T-helper 2 cell (primary cell): ENCODE measurements around the gene ATPAF1.

Experiments used
- DNase-seq, 5 experiments: peaks; one replicate each; pipeline versions ENCODE4 v3.0.0 to v3.0.0-alpha.2; 2012 to 2022

ATPAF1 gene

DNA sequence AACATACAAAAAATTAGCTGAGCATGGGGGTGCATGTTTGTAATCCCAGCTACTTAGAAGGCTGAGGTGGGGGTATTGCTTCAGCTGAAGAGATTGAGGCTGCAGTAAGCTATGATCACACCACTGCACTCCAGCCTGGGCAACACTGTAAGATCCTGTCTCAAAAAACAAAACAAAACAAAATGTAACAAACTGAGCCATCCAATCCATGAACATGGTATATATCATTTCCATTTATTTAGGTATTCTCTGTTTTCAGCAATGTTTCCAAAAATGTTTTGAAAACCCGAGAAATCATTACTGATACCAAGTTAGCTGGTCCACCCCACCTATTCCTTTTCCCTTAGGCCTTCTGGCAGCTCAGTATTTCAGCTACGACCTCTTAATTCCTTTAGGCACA lies 18.4 kb downstream of the ATPAF1 start:
- no peak for DNase-seq

DNA sequence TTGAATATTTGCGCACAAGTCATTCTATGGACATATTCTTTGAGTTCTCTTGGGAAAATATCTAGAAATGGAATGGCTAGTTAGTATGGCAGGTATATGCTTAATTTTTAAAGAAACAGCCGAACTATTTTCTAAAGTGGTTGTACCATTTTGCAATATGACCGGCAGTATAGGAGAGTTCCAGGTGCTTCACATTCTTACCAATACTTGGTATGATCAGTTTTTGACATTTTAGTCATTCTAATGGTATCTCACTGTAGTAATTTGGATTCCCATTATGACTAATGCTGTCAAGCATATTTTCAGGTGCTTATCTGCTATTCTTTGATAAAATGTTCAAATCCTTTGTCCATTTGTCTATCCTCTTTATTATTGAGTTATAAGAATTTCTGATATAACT lies 20.6 kb downstream of the ATPAF1 start:
- no peak for DNase-seq

DNA sequence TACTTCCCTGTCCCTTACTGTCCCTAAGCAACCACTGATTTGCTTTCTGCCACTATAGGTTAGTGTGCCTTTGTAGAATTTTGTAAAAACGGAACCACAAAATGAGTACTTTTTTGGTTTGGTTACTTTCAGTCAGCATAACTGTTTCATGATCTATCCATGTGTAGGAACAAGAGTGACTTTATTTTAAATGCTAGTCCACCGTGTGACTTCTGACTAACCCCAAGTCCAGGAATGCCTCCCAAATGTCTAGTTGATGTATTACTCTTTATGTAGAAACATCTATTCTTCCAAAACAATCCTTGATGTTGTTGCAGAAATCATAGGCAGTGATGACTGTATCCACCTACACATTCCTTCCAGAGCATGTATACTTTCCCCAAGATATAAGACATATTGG lies 21.3 kb downstream of the ATPAF1 start:
- no peak for DNase-seq

DNA sequence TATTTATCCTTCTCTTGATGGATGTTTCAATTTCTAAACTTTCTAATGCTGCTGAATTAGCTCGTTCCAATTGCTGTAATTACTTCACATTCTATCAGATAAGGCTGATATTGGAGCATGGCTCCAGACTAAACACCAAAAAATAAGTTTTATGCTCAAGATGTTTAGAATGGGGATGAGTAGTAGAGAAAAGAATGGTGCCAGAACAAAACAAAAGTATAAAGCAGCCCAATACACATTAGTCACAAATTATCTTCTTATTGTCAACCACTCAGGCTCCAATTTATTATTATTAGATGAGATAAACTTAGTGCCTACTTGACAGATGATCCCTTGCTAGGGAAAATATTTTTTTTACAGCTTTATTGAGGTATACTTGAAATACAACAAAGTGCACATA lies 21.8 kb downstream of the ATPAF1 start:
- DNase-seq = no peak

DNA sequence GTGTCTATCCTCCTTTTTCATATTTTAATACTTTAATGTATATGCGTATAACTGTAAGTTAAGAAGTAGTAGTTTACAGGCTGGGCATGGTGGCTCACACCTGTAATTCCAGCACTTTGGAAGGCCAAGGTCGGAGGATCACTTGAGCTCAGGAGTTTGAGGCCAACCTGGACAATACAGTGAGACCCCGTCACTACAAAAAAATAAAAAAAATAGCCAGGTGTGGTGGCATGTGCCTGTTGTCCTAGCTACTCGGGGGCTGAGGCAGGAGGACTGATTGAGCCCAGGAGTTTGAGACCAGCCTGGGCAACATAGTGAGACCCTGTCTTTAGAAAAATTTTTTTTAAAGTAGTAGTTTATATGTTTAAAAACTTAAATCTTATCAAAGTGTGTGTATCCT lies 22.3 kb downstream of the ATPAF1 start:
- DNase-seq = no peak

DNA sequence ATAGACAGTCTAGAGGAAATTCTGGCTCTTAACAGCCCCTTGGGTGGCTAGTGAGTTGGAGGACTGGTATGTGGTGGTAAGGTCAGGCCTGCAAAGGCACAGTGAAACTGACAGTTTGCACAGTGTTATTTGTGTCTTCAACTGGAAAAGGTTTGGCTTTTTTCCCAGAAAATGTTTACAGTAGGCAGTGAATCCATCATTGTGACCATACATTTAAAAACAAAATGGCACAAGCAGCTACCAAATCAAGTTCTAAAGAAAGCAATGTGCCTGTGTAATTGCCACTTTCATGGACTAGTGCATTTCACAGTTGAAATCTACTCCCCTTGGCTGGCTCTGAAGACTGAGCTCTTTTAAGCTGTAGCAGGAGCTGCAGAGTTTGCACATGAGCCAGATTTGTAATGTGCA lies 24.8 kb downstream of the ATPAF1 start:
- no peak for DNase-seq

DNA sequence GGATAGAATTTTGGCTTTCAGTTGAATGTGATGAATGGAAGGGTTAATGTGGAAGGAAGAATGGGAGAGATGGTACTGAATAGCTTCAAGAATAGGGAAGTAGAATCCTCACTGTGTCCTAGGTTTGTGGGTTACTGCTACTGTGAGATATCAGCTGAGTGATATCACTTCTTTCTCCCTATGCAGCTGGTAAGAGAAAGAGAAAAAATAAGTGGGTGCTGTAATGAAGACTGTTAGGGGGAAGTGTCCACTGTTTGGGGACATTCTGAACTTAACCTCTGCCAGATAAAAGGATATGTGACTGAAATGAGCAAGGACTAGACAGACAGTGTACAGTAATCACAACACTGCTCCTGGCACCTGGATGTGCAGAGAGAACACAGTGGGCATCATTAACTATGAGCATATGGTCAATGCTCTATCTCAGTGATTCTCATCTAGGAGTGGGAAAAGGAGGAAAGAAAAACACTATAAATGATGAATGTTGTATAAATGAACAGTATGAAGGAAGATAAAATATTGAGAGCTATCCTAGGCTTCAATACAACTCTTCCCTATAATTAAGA lies 26.0 kb downstream of the ATPAF1 start:
- DNase-seq = no peak

DNA sequence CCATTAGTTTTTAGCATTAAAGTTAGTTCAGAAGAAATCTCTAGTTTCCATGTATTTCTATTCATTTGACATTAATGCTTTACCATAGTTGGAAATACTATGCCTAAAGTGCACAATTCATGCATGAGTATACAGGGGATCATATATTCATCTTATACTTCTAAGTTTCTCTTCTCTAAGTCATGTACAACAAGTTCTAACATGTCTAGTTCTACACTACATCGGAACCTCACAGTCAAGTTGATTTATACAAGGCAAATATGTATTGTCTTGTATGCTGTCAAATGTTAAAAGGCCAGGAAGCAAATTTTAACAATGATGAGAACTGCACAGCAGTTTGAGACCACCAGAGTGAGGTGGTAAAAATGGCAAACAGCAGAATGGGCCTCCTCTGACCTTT lies 28.6 kb downstream of the ATPAF1 start:
- DNase-seq = no peak

DNA sequence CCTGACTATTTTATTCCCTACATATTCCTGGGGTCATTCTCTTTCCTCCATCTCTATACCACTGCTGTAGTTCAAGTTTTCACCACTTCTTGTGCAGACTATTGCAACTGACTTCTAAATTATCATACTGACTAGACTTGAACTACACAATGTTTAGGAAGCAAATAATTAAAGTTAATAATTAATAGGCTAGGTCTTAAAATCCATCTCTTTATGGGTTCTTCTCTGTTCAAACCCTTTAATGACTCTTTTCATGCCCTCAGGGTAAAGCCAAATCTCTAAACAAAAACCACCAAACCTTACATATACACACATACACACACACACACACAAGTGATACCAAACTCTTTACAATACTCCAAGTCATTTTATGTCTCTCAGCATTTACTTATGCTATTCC lies 29.2 kb downstream of the ATPAF1 start:
- DNase-seq = no peak

DNA sequence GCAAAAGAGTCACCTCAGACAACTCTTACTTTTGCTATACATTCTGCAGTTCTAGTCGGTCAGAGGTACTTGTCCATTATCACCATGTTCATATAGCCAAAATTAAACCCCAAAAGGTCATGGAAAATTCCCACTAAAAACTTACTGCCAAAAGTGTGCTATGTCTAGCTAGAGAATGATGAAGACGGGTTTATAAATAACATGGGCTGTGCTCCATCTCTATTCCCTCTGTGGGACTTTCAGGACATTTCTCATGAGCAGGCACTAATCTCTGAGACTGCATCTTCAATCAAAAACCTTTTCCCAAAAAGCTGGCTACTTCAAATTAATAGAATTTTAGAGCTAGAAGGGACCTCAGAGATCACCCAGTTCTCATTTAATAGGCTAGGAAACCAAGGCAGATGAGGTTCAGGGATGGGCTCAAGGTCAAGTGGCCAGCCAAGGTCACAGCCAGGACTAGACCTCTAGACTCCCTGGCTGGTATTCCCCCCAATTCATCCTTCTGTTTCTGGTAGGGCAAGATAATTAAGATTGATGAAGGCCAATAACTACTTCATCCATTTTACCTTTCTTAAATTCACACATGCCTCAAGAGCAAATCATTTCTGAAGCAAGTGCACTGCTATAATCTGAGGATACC lies 30.6 kb downstream of the ATPAF1 start:
- no peak for DNase-seq

DNA sequence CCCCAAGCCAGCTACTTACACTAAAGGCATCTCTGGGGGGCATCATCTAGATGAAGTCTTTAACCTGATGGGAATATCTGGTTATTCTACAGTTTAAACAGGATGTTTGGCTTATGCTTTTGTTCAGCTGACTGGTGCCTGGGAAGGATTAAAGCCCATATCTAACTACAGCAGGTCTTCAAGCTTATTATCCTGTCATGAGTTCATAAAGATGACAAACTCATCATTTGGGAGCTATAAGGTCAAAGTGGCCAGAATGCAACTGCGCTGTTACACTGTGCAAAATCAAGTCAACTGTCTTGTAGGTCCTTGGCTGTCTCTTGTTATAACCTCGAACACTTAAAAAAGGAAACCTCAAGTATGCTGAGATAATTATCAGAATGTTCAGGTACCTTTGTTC lies 33.0 kb downstream of the ATPAF1 start:
- no peak for DNase-seq

DNA sequence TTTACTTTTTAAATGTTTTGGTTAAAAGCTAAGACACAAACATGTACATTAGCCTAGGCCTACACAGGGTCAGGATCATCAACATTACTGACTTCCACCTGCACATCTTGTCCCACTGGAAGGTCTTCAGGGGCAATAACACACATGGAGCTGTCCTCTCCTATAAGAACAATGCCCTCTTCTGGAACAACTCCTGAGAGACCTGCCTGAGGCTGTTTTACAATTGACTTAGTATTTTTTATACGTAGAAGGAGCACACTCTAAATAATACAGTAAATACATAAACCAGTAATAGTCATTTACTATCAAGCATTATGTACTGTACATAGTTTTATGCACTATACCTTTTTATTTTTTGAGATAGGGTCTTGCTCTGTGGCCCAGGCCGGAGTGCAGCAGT lies 37.4 kb downstream of the ATPAF1 start:
- no peak for DNase-seq

DNA sequence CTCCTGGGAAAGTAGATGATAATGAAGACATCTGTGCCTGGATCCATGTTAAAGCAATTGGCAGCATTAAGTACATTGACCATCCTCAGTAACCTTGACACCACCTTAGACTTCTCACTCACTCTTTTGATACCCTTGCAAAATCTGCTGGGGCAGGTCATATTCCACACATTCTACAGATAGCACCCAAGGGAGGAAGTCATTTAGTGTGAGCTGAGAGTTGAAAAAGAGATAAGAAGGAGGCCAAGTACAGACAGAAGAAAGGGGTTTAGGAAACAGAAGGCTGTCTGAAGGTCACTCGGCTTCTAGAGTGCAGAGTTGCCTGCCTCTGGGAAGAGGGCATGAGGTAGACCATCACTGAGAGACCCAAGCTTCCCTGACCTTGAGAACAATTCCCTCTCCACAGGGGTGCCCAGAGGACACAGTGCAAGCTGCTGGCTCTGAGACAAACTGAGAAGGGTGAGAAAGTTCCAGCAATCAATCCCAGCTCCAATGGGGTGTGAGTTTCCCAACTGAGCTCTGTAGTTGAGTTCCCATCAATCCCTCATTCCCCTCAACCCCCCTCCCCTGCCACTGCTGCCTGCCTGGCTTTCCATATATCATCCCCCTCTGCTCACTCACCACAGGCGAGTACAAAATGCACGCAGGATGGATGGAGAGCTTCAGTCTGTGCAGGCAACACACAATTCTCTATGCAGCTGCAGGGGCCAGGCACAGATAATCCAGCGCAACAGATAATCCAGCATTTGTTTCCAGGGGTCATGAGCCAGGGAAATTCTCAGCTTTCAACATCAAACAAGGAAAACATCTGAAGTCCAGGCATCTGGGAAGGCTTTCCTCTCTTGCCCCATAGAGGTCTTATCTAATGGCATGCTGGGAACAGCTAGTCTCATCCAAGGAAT lies 44.2 kb downstream of the ATPAF1 start:
- DNase-seq = peak in 1 of 5 experiments; percentile 23

DNA sequence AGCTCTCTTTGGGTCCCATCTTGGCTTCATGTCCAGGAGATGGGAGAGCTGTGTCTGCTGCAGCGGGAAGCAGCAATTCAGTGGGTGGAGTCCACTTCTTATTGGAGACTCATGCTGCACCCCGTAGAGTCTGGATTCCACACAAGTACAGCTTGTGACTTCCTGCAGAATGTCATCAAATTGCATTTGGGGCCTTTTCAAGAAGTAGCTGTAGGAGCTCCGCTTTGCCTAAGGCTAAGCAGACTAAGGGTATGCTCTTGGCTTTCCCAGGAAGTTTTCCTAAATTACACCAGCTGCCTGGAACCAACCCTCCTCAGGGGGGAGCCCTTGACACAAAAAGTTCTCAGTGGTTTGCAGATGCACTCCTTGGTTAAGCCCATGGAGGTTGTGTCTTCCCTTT lies 45.8 kb downstream of the ATPAF1 start:
- DNase-seq = no peak

DNA sequence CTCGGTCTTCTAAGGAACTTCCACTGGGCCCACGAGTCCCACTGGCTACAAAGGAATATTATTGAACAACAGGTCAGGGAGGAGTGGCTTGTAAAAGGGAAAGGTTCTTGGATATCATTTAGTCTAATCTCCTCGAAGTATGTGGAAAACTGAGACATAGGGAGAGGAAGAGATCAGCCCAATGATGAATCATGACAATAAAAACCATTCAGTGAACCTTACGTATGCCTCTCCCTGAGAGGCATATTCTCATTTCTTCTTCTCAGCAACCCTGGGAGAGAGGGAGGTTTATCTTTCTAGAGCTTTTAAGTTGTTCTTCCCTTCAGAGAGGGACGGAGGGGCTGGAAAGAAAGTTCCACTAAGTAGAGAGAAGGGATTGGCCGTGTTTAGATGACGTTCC lies 46.2 kb downstream of the ATPAF1 start:
- DNase-seq = no peak

DNA sequence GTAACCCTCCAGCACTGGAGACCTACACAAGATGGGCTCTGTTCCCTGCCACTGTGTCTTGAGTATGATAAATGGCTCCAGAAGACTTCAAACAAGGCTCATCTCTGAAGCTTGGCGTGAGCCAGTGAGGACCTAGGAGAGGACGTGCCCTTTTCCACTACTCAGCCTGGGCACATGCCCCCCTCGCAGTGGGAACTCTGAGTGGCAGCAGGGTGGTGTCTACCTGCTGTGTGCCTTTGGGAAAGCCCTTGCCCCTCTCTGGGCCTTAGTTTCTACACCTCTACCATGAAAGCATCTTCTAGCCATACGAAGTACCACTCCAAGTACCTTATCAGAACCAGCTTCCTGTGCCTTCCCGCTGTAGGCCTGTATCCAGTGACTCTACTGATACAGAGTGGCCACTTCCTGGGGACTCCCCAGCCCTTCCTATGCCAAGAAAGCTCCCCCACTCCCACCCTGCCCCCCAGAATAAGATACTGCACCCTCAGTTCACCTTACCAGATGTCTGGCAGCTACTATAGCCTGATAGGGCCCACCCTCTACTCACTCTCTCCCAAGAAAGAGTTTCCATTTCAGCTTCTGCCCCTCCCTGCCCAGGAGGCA lies 48.4 kb downstream of the ATPAF1 start:
- peak in 1 of 5 experiments; percentile 27 for DNase-seq

DNA sequence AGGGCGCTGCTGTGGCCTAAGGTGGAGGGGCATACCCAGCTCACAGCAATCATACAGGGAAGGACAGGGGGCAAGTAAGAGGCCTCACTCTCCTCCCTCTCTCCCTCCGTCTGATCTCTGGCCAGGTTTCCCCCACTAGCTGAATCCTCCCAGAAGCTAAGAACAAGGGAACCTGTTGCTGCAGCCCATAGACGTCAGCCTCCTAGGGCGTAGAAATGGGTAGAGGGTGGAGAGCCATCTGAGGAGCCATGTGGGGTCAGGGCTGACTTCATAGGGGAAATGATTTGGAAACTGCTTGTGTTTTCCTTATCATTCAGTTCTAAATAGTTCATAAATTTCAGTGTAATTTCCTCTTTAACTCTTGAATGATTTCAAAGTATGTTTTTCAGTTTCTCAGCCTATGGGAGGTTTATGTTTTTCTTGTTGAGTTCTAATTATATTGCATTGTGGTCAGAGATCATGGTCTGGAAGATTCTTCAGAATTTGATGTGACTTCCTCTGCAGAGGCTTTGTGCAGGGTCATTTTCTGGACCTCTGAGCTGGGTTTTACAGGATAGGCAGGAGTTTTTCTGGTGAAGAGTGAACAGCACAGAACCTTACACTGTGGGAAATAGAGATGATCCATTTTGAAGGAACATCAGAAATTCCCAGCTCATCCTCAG lies 49.3 kb downstream of the ATPAF1 start:
- peak in 1 of 5 experiments; percentile 78 for DNase-seq

DNA sequence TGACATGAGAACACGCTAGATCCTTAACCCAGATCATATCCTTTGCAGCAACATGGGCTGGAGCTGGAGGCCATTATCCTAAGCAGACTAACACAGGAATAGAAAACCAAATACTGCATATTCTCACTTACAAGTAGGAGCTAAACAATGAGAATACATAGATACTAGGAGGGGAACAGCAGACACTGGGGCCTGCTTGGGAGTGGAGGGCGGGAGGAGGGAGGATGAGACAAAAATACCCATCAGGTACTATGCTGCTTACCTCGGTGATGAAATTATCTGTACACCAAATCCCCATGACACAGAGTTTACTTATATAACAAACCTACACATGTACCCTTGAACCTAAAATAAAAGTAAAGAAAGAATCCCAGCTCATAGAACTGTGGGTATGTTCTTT lies 50.3 kb downstream of the ATPAF1 start:
- DNase-seq = no peak

DNA sequence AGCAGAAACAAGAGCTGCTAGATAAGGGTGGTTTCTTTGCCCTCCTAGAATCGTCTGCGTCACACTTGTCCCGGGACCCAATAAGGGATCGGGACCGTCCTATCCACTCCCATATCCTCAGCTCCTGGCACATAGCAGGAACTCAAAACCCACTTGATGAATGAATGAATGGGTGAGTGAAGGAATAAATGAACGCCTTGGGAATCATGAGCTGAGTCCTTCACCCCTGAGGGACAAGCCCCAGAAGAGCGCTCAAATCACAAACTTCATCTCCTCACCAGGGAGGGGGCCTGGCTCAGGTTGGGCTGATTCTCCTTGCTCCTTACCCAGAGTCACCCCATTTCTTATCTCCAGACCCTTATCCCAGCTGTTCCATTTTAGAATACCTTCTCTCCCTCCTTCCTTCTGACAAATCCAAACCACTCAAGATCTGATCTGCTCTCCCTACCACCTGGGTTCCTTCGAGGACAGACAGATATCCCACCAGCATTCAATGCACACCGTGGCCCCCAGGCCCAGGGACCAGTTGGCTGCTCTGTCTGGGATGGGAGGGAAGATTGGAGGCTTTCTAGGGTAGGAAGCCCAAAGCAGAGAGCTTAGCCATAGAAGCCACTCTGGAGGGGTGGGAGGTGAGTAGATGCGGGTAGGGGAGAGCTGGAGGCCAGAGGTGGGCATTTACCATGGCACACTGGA lies 50.9 kb downstream of the ATPAF1 start:
- no peak for DNase-seq

DNA sequence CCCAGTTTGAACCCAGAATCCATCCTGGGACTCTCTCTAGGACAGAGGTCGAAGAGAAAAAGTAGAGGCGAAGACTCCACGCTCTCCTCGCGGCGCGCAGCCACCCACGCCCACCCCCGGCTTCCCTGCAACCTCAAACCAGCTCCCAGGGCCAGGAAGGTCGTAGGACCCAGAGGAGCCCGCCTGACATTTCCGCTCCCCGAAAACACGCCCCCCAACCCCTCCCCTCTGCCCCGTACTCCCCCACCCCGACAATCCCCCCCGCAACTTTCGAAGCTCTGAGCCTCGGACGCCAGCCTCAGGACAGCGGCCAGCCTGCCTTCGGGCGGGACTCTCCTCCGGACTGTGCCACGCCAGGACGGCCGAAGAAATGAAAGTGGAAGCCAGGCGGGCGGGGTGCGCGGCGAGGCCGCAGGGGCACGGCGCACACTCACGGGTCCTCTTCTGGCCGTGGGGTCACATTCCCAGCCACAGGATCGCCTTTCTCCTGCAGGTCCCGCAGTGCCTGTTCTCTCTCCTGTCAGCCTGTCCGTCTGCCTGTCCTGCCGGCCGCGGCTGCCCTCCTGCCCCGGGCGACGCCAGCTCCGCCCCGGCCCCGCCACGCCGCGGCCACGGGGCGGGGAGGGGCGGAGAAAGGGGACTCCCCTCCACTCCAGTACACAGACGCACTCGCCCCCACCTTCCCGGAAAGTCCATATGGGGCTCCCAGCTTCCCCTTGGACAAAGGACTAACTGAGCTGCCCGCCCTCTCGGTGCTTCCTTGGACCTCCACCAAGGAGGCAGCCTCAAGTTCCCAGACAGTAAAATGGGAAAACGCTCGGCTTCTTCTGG lies 51.7 kb downstream of the ATPAF1 start, which contains the start of gene MOB3C:
Gene MOB3C (minus strand): TSS at position 535 of the 831 bp plus-strand sequence. CDS start 3,490 bp downstream, outside the sequence.
- peak; percentile 41 to 75 (median 50) for DNase-seq

DNA sequence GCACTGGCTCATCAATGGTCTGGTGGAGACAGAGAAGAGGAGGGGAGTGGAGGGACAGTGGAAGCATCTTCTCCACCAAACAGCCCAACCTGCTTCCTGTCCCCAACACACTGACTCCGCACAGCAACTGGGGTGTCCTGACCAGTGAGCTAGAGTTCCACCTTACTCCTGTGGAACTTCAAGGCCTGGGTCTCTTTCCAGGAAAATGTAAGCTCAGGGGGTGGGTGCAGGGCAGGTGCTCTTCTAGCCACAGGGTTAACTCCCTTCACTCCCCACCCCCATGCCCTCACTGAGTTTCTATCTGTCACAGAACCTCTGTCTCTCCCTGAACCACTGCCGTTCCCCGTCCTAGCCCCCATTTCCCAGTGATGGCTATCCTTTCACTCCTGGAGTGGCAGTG lies 52.4 kb downstream of the ATPAF1 start:
- peak in 1 of 5 experiments; percentile 32 for DNase-seq
